ENCODE data around the gene CMPK2.

CMPK2 gene

DNA sequence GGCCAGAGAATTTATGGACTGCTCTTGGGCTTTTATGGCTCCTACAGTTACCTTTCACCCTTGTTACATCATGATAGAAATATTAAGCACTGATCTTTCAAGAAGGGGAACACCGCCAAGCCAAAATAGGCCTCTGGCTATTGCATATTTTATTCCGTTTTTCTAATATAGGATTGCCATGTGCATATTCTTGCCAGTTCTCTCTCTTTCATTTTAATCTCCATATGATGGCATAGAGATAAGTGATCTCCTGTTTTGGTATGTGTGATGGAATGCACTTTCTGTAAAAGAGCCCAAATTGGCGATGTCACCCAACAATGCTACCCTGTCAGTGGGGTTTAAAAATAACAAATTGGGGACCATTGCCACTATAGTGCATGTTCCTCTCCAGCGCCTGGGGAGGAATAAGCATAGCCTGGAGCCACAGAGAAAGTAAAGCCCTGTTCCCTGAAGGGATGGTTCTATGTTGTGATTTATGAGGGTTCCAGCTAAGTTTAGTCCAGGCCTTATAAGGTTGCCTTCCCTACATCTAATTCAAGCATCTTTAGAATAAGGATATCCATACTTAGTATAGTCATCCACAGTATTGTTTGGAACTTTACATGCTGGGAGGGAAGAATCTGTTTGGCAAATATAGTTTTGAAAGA is 26.9 kb downstream of the CMPK2 start:
- DNase-seq, result no peak

DNA sequence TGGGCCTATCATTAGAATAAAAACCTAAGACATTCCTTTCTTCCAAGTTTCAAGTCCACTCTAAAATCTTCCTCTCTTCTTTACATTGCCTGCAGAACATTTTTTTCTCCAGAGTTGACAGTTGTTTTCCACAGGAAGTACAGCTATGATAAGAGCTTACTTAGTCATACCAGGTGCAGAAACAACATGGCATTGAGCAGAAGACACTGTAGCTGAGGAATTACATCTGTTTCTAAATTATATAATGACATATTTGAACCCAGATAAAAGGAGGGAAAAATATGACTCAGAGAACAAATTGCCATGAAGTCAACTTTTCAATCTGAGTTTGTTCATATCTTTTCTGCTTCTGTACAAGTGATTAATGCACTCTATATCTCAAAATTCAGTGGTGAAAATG is 30.2 kb downstream of the CMPK2 start:
- DNase-seq, result no peak

DNA sequence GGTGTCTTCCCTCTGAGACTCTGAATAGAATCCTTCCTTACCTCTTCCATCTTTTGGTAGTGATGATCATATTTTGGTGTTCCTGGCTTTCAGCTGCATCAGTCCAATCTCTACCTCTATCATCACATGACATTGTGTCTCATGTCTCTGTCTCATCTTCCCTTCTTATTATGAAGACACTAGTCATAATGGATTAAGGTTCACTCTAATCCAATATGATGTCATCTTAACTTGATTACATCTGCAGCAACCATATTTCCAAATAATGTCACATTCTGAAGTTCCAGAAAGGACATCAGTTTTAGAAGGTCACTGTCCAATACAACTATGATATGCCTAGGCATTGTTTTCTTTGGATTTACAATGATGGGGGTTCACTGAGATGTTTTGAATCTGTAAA is 31.5 kb downstream of the CMPK2 start:
- DNase-seq, result no peak

DNA sequence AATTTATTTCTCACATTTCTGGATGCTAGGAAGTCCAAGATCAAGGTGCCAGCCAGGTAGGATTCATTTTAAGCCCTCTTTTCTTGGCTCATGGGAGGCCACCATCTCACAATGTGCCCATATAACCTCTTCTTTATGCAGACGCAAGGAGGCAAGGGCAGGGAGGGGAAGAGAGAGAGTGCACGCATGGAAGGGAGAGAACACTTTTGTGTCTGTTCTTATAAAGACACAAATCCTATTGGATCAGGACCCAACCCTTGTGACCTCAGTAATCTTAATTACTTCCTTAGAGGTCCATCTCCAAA is 32.5 kb downstream of the CMPK2 start:
- no peak for DNase-seq

DNA sequence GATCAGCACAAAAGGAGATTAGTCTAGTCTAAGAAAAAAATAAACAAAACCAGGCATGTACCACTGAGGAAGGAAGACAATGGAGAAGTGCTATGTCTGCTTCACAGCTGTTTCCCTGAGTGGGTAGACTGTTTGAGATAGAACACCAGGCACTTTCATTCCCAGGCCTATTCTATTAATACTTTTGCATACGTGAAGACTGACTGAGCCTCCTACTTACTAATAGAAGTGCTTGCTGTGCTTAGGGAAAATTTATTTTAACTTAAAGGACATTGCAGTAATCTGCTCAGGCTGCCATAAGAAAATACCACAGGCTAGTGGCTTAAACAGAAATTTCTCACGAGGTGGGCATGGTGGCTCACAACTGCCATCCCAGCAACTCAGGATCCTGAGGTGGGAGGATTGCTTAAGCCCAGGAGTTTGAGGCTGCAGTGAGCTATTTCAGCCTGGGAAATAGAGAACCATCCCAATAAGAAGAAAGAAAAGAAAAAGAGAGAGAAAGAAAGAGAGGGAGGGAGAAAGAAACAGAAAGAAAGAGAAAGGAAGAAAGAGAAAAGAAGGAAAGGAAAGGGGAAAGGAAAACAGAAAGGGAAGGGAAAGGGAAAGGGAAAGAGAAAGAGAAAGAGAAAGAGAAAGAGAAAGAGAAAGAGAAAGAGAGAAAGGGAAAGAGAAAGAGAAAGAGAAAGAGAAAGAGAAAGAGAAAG is 33.0 kb downstream of the CMPK2 start:
- DNase-seq, result no peak

DNA sequence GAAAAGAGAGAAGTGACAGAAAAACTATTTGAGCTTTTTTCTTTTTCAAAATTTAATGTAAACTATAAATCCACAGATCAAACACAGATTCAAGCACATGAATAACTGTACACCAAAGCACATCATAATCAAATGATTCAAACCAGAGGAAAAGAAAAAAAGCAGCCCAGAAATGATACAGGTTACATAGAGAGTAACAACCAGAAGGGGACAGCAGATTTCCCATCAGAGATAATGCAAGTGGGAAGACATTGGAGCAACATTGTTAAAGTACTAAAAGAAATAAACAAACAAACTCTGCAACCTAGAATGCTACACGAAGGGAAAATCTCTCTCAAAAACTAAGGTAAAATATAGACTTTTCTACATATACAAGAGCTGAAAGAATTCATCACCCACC is 34.5 kb downstream of the CMPK2 start:
- DNase-seq, result no peak

DNA sequence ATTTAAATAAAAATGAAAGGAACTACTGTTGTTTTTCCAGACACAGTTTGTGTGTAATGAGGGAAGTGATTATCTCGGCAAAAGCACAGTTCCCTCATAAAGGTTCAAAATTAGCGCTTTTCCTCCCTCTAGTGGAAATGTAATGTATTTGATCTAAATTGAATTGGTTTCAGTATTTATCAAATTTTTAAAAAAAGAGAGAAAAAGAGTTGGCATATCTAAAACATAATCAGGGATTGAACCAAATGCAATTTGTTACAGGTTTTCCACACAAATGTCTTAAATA is 37.5 kb downstream of the CMPK2 start:
- DNase-seq, result peak; percentile 64

DNA sequence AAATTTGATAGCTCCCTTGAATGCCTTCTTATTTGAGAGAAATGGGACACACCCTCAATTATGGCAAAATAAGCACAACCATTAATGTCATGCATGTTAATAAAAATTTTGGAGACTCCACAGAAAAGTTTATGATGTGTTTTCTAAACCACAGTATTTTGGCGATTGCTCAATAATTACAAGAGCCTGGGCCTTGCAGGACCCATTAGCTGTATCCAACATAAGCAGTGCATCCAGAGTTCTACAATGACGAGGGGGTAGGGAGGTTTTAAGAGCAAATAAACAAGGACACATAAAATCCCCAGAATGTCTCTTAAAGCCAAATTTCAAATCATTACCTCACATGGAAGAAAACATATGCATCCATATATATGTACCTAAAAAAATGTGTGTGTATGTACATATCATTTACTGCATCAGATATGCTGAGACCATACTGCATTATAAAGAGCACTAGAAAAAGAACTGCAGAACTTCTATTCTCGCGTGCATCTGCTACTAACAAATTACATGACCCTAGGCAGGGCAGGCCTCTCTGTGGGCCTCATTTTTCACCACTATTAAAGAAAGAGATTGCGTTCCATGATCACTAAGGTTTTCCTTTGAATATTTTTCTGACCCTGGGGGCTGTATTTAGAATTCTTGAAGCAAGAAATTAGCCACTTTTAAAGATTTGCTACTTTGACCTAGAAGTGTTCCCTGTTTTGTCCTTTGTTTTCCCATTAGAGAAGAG is 38.0 kb downstream of the CMPK2 start:
- peak; percentile 11 for DNase-seq

DNA sequence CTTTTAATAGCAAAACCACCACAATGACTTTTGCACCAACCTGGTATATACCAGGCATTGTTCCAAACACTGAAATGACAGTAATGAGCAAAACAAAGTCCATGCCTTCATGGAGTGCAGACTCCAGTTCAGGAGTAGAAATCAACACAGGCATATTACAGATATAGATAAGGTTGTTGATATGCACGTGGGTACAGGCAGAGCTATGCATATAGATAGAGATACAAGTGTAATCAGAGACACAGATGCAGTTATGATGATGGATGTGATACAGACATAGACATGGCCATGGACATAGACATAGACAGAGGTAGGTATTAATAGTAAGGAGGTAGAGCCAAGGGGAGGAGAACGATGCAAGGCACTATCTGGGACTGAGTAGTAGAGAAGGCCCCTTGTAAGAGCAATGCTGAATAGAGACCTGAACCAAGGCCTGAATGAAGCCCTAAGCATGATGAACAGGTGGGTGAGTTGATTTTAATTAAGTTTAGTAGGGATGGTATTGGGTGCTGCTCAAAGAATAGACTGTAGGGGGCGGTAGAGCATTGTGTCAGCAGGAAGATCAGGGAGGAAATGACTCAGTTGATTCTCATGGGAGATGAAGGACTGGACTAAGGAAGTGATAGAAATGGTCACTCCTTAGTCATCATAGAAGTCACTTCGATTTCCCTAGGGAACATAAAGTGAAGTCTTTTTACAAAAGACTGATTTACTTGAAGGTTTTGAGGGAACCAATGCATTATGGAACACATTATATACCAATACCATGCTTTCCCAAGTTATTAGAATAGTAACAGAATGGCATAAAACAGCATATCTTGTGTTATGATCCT is 39.4 kb downstream of the CMPK2 start:
- peak; percentile 35 for DNase-seq

DNA sequence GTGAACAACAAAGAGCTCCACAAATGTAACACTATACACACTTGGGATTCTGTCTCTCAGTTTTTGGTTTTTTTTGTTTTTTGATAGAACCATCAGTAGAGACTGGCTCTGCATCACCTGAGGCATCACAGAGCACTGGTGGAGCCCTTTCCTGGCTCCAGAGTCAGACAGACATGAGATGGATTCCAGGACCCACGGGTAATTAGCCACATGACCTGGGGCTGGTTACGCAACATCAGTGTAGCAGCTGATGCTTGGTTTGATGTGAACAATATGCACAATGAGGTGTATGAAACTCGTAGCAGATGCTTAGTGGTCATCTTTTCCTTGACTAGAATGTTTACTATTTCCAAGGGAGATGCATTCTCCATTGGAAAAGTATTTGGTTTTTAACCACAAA is 40.7 kb downstream of the CMPK2 start:
- DNase-seq, result no peak

DNA sequence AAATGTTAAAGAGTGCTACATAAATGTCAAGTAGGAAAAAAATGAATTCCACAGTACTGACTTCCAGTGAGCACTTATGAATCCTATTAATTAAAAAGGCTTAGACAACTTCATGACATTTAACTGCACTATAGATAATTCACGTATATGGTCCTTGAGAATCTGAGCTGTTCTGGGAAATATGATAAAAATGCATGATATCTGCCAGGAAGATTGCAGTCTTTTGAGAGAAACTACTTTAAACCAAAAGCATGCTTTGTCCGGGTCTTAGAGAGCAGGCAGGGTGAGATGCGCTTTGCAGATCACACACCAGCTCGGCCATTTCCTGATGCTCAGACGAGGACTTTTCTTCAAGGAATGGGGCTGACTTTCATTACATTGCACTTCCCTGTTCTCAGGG is 42.6 kb downstream of the CMPK2 start:
- no peak for DNase-seq

DNA sequence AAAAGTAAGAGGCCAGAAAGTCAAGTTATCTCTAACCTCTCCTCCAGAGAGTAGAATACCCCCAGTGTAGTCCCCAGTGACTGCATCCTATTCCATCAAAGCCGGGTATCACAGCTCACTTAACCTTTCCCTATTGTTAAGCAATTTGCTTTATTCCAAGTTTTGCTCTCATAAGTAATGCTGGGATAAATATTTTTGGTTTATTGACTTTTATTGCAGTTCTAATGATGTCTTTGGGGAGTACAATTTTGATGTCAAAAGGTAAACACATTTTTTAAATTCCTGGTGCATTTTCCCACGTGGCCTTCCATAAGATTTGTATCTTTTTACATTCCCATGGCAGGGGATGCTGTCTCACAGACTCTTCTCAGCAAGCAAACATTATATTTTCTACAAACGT is 43.3 kb downstream of the CMPK2 start:
- no peak for DNase-seq

DNA sequence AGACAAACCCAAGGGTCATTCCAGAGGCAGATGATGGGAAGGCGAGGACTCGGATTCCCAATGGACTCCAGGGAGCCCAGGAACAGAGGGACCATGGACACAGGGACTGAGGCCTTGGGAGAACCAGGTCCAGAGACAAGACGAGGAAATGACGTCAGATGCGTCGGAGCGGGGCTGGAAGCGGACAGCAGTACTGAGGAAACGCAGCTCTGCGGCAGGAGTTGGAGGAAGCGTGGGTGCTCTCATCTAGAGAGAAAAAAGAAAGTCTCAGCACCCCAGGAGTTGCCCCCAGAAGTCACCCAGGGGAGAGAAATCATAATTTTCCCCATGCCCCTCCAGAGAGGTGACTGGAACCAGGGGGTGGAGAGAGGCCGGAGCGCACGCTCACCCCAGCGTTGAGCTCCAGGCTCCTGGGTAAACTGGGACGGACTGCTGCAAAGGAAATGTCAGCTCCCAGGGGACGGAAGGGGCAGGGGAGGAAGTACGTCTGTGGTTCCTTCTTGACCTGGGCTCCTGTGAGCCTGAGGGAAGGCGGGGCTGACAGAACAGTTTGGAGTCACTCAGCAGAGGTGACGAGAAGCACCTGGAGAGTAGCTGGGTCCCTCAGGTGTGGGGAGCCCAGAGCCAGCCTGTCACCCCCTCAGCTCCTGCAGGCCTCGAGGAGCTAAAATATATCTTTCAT is 44.7 kb downstream of the CMPK2 start:
- DNase-seq, result no peak

DNA sequence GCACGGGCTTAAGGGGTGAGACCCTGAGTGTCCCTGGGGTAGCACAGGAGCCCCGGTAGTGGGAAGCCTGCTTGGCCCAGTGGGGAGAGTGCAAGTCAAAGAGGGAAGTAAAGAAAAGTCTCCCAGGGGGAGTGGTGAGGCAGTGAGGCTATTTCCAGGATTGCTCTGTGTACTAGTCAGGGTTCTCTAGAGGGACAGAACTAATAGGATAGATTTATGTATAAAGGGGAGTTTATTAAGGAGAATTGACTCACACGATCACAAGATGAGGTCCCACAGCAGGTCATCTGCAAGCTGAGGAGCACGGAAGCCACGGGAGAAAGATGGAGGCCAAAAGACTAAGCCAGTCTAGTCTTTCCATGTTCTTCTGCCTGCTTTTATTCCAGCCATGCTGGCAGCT is 45.5 kb downstream of the CMPK2 start:
- DNase-seq, result no peak

DNA sequence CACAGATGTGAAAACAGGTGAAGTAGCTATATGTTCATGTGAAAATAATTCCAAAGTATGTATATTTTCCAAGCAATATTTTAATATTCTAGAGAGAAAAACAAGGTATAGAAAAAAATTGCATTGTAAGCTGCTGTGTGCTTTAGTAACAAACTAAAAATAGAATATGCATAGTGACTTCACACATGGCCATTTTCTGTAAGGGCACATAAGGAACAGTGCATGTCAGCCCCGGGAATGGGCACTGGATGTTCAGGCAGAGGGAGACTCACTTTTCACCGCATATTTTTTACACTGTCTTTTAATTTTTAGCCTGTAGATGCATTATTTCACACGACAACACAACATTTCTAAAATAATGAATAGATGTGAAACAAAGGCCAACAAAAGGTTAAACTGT is 46.0 kb downstream of the CMPK2 start:
- no peak for DNase-seq

DNA sequence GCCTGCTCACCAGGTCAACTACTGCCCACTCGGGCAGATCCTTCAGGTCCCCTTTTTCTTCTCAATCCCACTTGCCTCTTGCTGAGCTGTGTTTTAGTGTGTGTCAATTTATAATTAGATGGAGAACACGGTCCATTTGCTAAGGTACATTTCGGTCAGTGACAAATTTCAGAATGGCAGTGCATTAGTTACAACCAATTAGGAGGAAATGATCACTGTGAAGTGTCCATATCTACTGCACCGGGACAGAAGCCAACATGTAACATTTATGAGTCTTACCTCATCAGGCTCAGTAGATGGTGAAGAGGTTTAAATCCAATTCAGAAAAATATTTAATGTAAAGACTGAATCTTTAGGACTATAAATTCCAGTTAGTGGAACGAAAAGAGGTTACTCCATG is 47.7 kb downstream of the CMPK2 start:
- no peak for DNase-seq

DNA sequence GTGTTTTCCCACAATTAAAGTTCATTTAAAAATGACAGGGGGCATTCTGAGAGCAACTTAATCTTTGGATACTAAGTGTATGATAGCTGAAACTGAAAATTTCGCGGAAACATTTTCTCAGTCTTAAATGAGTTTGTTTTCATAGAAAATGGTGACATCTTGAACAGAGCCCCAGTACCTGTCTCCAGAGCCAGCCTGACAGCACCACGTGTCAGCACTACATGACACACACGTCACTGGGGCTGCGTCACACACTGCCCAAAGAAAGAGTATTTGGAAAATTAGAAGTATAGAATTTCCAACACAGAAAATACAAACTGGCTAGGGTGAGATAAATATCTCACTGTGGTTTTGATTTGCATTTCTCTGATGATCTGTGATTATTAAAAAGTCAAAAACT is 50.8 kb downstream of the CMPK2 start:
- DNase-seq, result no peak

DNA sequence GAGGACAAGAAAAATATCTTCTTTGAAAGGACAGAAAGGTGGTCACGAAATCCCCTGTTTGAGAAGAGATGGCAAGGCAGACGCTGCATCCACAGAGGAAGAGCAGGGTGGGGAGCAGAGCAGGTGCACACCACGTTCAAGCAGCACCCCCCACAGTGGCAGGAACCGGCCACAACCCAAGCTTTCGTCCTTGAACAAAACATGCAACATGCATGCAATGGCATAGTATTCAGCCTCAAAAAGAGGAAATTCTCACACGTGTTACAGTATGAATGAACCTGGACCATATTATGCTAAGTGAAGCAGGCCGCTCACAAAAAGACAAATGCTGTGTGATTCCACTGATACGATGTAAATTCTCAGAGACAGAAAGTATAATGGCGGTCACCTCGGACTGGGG is 51.4 kb downstream of the CMPK2 start:
- no peak for DNase-seq

DNA sequence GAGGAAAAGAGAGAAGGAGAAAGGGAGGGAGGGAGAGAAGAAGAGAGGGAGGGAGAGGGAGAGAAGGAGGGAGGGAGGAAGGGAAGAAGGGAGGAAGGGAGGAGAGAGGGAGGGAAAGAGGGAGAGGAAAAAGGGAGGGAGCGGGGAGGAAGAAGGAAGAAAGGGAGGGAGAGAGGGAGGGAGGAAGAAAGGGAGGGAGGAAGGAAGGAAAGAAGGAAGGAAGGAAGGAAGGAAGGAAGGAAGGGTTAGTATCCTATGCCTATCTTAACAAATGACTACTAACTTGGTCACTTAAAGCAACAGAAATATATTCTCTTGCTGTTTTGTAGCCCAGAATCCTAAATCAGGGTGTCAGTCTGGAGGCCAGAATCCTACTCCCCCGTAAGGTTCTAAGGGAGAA is 52.1 kb downstream of the CMPK2 start:
- DNase-seq, result no peak

DNA sequence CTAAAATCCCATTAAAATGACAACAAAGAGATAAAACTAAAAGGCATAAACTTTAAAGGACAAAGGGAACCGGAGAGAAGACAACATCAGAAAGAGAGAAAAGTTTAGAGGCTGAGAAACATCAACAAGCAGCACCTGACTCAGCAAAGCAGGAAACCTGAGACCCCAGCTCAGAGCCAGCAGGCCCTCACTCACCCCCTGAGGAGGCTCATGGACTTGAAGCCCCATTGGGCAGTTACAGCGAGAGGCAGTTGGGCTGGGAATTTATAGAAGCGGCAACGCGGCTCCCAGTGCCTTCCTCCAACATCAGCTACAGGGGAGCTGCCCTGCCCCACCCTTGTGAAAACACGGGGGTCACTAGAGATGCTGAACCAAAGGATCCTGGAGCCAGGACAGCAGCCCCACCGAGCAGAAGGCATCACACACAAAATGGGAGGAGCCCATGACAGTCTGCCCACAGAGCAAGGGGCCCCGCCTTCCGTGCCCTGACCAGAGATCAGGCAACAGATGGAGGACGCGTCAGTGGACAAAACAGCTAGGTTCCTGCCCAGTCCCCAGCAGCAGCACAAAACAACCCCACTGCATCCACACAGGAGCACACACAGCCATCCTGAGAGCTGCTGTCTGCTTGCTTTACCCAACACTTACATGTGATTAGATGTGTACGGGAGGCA is 52.7 kb downstream of the CMPK2 start:
- DNase-seq, result no peak

DNA sequence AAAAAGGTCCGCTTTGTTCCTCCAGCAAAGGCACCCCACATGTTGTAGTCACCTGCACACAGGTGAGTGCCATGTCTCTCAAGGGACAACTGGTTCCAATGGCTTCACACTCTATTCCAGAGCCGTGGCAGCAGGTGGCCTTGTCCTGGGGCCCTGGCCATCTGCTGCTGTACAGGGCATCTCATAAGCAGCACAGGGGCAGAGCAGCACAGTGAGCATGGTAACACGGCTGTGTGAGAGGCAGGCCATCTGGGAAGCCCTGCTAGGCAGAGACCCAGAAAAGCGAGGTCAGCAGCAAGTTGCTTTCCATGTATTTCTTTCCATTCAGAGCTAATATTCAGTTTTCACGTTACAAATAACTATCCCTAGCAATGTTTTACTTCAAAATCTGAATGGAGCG is 54.7 kb downstream of the CMPK2 start:
- DNase-seq, result no peak

DNA sequence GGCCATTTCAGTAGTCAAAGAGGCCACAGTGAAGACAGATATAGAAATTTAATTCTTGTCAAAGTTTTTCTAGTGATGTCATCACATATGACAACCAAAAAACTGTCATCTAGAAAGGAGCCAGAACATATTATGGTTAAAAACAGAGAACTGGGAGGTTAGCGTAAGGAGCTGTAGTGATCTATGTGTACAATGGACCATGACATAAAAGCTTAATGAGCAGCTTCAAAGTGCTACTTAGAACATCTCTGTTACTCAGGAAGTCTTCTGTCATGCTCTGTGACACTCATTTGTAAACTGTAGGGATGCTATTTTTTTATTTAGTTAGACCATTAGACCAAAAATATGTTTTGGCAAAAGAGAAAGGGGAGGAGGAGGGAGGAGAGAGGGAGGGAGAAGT is 57.3 kb downstream of the CMPK2 start:
- DNase-seq, result no peak

DNA sequence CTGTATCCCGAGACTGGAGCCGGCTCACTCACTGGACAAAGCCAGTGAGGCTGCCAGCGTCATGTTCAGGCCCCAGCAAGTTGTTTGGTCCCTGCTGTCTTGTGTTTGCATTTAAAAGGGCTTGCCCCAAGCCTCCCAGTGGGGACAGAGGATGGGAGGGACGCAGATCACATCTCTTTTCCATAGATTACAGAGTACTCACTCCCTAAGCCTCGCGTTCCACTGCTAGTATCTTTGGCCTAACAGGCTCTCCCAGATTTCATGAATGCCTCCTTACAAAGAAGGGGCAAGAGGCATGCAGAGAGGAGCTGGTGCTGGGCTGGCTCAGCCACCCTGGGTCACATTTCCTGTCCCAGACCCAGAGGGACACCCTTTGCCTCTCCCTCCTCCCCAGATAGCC is 59.1 kb downstream of the CMPK2 start:
- DNase-seq, result no peak

All from SHP77 treated with DMSO at 0.1 percent for 48 hours (cell line).